Smooth muscle cell (in vitro differentiated cells): ENCODE results near the gene VCPKMT. TPM values are rescaled to one million over a fixed set of nuclear protein-coding genes. Genes with fewer than 3 reads are reported as not detected.

Experiments
- DNase-seq: peaks from one replicate; lab custom pipeline; 2025; ENCODE audit not compliant: unreplicated experiment; lab: John Stamatoyannopoulos, UW
- H2AFZ ChIP-seq: fragments of 200-600 bp; sonication (generic); 2 replicates; pipeline ENCODE4 v1.6.0; 2016; ENCODE audit warnings: antibody characterized with exemption, low read depth, mild to moderate bottlenecking
- H3F3A ChIP-seq: fragments of 200-600 bp; sonication (generic); 2 replicates; pipeline ENCODE4 v1.6.0; 2017; ENCODE audit warnings: antibody characterized with exemption, low read depth
- H3K27ac ChIP-seq: fragments of 200-600 bp; sonication (generic); 2 replicates; pipeline ENCODE4 v1.5.1; 2016; ENCODE audit warnings: low read depth, mild to moderate bottlenecking
- H3K27me3 ChIP-seq: fragments of 200-600 bp; sonication (generic); 2 replicates; pipeline ENCODE4 v1.6.1; 2016; ENCODE audit warnings: low read depth, mild to moderate bottlenecking
- H3K36me3 ChIP-seq: fragments of 200-600 bp; sonication (generic); 2 replicates; pipeline ENCODE4 v1.5.1; 2016; ENCODE audit warnings: low read depth
- H3K4me1 ChIP-seq: fragments of 200-600 bp; sonication (generic); 2 replicates; pipeline ENCODE4 v1.5.1; 2016; ENCODE audit warnings: low read depth
- H3K4me2 ChIP-seq: fragments of 200-600 bp; sonication (generic); 2 replicates; pipeline ENCODE4 v1.6.0; 2016; ENCODE audit warnings: mild to moderate bottlenecking
- H3K4me3 ChIP-seq: fragments of 200-600 bp; sonication (generic); 2 replicates; pipeline ENCODE4 v1.5.1; 2016; ENCODE audit warnings: mild to moderate bottlenecking
- H3K79me2 ChIP-seq: fragments of 200-600 bp; sonication (generic); 2 replicates; pipeline ENCODE4 v1.6.0; 2016; ENCODE audit warnings: low read depth, mild to moderate bottlenecking
- H3K9ac ChIP-seq: fragments of 200-600 bp; sonication (generic); 2 replicates; pipeline ENCODE4 v1.6.0; 2016; ENCODE audit warnings: low read depth
- H3K9me3 ChIP-seq: fragments of 200-600 bp; sonication (generic); replicated peaks from 2 replicates; pipeline ENCODE4 v1.5.1; 2016; ENCODE audit warnings: low read depth
- H4K20me1 ChIP-seq: fragments of 200-600 bp; sonication (generic); 2 replicates; pipeline ENCODE4 v1.6.0; 2016; ENCODE audit warnings: low read depth
- WGBS: methylation state at CpG from one replicate; pipeline ENCODE4 v1.1.7; 2016; ENCODE audit warnings: low lambda C conversion rate; 5-methylcytosine and 5-hydroxymethylcytosine counted together
- polyA plus RNA-seq: library from polyadenylated mRNA; unstranded; fragments of >200 nt; fragmentation: Nextera tagmentation; extraction: Ambion mirVana; gene quantifications from 2 replicates; pipeline ENCODE4 v1.2.1, GENCODE V29; 2016
- total RNA-seq: library from RNA; depleted of rRNA; stranded (reverse); fragments of >200 nt; gene quantifications from 2 replicates; pipeline ENCODE4 v1.2.3, GENCODE V29; 2014
- TF ChIP-seq, protein P1 (sequence below): fragments of 200-600 bp; sonication (generic); IDR thresholded peaks from 2 replicates; pipeline ENCODE4 v1.5.1; 2017; ENCODE audit warnings: borderline replicate concordance, mild to moderate bottlenecking, antibody characterized with exemption; ENCODE audit not compliant: insufficient read depth, poor library complexity, severe bottlenecking

Gene VCPKMT
- total and polyA plus RNA-seq, 2 experiments from 2014 or later: 13.0 to 17.0 TPM

DNA sequence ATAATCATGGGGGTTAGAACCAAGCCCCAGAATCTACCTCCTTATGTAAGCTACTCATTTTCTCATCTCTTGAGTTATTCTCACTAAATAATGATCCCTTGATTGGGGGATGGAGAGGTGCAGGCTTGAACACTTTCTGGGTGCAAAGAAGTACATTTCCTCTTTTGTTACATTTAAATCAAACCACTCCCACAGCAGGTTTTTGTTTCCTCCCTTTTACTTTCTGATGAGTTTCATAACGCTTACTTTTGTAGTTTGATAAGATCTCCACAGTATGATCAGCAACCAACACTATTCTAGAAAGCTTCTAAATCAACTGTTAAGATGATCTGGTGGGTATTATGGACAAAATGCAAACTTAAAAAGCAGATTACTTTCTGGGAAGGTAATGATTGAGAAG lies 20.5 kb downstream of the VCPKMT start:
- WGBS: 92% methylated on average over 1 of the region's 1 CpG
- Histone ChIP-seq H3K36me3 (no peaks in the 10 kb centered on the region), H3K79me2 (no peaks in the 10 kb centered on the region), H3K4me3 (no peak overlapping the region), H3K4me2 (no peak overlapping the region), H3K9ac (no peak overlapping the region), H3F3A (no peaks in the 10 kb centered on the region), H3K27ac (no peak overlapping the region), H3K27me3 (no peaks in the 10 kb centered on the region), H4K20me1 (no peaks in the 10 kb centered on the region), H3K4me1 (no peaks in the 10 kb centered on the region), H2AFZ (no peak overlapping the region), H3K9me3 (no peaks in the 10 kb centered on the region)
- DNase-seq: no peak
- TF ChIP-seq, protein P1, sequence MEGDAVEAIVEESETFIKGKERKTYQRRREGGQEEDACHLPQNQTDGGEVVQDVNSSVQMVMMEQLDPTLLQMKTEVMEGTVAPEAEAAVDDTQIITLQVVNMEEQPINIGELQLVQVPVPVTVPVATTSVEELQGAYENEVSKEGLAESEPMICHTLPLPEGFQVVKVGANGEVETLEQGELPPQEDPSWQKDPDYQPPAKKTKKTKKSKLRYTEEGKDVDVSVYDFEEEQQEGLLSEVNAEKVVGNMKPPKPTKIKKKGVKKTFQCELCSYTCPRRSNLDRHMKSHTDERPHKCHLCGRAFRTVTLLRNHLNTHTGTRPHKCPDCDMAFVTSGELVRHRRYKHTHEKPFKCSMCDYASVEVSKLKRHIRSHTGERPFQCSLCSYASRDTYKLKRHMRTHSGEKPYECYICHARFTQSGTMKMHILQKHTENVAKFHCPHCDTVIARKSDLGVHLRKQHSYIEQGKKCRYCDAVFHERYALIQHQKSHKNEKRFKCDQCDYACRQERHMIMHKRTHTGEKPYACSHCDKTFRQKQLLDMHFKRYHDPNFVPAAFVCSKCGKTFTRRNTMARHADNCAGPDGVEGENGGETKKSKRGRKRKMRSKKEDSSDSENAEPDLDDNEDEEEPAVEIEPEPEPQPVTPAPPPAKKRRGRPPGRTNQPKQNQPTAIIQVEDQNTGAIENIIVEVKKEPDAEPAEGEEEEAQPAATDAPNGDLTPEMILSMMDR: no peak

DNA sequence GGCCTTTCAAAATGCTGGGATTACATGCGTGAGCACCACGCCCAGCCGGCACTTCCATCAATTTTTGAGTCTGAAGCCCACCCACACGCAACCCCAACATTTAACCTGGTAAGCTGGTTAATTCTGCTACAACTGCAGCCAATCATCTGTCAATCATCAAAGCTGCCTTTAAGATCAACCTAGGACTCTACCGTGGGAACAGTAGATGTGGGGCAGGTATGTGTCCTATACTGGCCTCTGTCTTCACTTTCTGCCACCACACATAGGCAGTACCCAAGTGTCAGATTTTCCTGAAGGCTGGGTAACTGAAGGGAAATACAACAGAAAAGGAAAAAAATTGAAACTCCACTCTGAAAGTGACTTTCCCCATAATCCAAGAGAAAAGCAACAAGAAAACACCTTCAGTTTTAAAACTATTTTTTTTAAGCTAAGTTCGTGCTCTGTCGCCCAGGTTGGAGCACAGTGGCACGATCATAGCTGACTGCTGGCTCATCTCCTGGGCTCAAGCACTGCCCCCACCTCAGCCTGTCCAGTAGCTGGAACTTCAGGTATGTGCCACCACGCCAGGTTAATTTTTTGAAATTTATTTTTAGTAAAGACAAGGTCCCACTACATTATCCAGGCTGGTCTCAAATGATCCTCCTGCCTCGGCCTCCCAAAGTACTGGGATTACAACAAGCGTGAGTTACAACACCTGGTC lies 22.2 kb downstream of the VCPKMT start:
- Histone ChIP-seq H2AFZ (no peak overlapping the region), H3K27me3 (no peaks in the 10 kb centered on the region), H3F3A (no peaks in the 10 kb centered on the region), H3K9me3 (no peaks in the 10 kb centered on the region), H3K4me2 (no peak overlapping the region), H3K79me2 (no peaks in the 10 kb centered on the region), H3K4me1 (no peaks in the 10 kb centered on the region), H3K4me3 (no peak overlapping the region), H3K27ac (no peak overlapping the region), H4K20me1 (no peaks in the 10 kb centered on the region), H3K36me3 (no peaks in the 10 kb centered on the region), H3K9ac (no peak overlapping the region)
- WGBS: 96% methylated on average over 11 of the region's 11 CpGs
- DNase-seq: no peak
- TF ChIP-seq, protein P1: no peak

DNA sequence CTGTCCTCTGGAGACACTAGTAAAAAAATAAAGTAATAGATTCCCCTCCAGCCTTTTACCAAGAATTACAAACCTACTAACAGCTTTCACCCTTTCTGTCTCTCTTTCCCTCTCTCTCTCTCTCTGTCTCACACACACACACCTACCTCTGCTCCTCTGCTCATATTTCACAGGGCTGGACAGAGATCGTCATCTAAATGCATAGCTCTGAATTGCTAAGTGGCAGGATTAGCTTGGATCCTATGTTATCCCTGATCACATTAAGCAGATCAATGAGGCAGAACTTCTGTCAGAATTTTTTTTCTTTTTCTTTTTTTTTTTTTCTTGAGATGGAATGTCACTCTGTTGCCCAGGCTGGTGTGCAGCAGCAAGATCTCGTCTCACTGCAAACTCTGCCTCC lies 22.9 kb downstream of the VCPKMT start:
- H3K27me3 ChIP-seq: no peaks in the 10 kb centered on the region
- H3F3A ChIP-seq: no peaks in the 10 kb centered on the region
- no peak overlapping the region for H2AFZ ChIP-seq
- H3K9me3 ChIP-seq: no peaks in the 10 kb centered on the region
- no peaks in the 10 kb centered on the region for H3K36me3 ChIP-seq
- no peaks in the 10 kb centered on the region for H3K4me1 ChIP-seq
- TF ChIP-seq, protein P1: no peak
- DNase-seq: no peak
- no peak overlapping the region for H3K9ac ChIP-seq
- no peak overlapping the region for H3K27ac ChIP-seq
- no peaks in the 10 kb centered on the region for H4K20me1 ChIP-seq
- 35% methylated on average over 2 of the region's 2 CpGs for WGBS
- no peak overlapping the region for H3K4me3 ChIP-seq
- no peaks in the 10 kb centered on the region for H3K79me2 ChIP-seq
- H3K4me2 ChIP-seq: no peak overlapping the region

DNA sequence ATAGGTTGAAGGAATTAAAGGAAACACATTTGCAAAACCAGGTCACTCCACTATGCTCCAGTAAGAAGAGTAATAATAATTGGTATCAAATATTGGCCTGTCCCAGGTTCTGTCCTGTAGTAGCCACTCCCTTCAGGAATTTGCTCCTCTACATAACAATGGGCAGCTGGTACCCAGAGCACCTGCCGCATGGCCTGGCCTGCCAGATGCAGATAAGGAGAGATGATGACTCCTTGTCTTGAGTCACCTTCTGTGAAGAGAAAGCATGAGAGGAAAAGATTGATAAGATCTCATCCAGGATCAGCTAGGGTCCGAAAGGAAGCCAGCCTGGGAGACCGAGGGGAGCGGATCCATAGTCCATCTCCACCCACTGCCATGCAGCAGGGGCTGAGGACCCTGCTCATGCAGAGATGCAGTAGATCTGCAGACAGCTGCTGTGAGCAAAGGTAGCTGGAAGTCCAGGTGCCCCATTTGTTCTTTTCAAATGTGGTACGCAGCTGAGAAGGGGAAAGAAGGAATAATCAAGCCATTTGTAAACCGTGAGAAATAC lies 24.3 kb downstream of the VCPKMT start:
- no peaks in the 10 kb centered on the region for H4K20me1 ChIP-seq
- H3K27me3 ChIP-seq: no peaks in the 10 kb centered on the region
- H3K36me3 ChIP-seq: no peaks in the 10 kb centered on the region
- TF ChIP-seq, protein P1: no peak
- H2AFZ ChIP-seq: no peak overlapping the region
- H3F3A ChIP-seq: no peaks in the 10 kb centered on the region
- no peak for DNase-seq
- no peaks in the 10 kb centered on the region for H3K79me2 ChIP-seq
- H3K4me1 ChIP-seq: no peaks in the 10 kb centered on the region
- H3K9me3 ChIP-seq: no peaks in the 10 kb centered on the region
- H3K4me2 ChIP-seq: no peak overlapping the region
- no peak overlapping the region for H3K4me3 ChIP-seq
- no peak overlapping the region for H3K27ac ChIP-seq
- H3K9ac ChIP-seq: no peak overlapping the region
- 84% methylated on average over 6 of the region's 6 CpGs for WGBS
